Liver (tissue), 9 donors: ENCODE data around the gene THSD7B. TPM values are rescaled to one million over a fixed set of nuclear protein-coding genes. Genes with fewer than 3 reads are reported as not detected.

Source experiments
- DNase-seq: peaks from one replicate; pipeline ENCODE4 v3.0.0-alpha.2; 2017; ENCODE audit warnings: low spot score
- H3K27ac ChIP-seq, 2 donors: one replicate each; pipeline ENCODE4 v1.7.0; 2013; ENCODE audit warnings: inconsistent platforms in 2 of 2, low read length in 2 of 2, control low read depth in 1 of 2, low read depth in 1 of 2, mild to moderate bottlenecking in 1 of 2
- H3K27me3 ChIP-seq, 4 donors: one replicate each; pipeline versions ENCODE4 v1.6.1 to v1.7.0; 2013; ENCODE audit warnings: low read length in 3 of 4, inconsistent platforms in 1 of 4, mild to moderate bottlenecking in 1 of 4, moderate library complexity in 1 of 4; ENCODE audit not compliant: control insufficient read depth in 4 of 4, insufficient read depth in 4 of 4
- H3K36me3 ChIP-seq, 4 donors: one replicate each; pipeline versions ENCODE4 v1.6.1 to v1.7.0; 2013; ENCODE audit warnings: low read length in 3 of 4, mild to moderate bottlenecking in 3 of 4, low read depth in 1 of 4, moderate library complexity in 1 of 4; ENCODE audit not compliant: control insufficient read depth in 4 of 4, insufficient read depth in 3 of 4
- H3K4me1 ChIP-seq, 4 donors: one replicate each; pipeline versions ENCODE4 v1.6.1 to v1.7.0; 2013; ENCODE audit warnings: low read length in 3 of 4, mild to moderate bottlenecking in 3 of 4, moderate library complexity in 1 of 4; ENCODE audit not compliant: control insufficient read depth in 4 of 4, insufficient read depth in 4 of 4
- H3K4me3 ChIP-seq, 3 donors: one replicate each; pipeline versions ENCODE4 v1.6.1 to v1.7.0; 2013; ENCODE audit warnings: low read length in 3 of 3, control low read depth in 1 of 3, low read depth in 1 of 3, mild to moderate bottlenecking in 1 of 3
- H3K9ac ChIP-seq, 2 donors: one replicate each; pipeline ENCODE4 v1.7.0; 2013; ENCODE audit warnings: low read length in 2 of 2, mild to moderate bottlenecking in 2 of 2, moderate library complexity in 2 of 2, control low read depth in 1 of 2, low read depth in 1 of 2
- H3K9me3 ChIP-seq, 4 donors: one replicate each; pipeline versions ENCODE4 v1.6.1 to v1.7.0; 2013; ENCODE audit warnings: low read length in 3 of 4; ENCODE audit not compliant: control insufficient read depth in 4 of 4
- ATF3 ChIP-seq: IDR thresholded peaks from 2 replicates; pipeline ENCODE4 v1.6.1; 2016; ENCODE audit warnings: antibody characterized with exemption
- CTCF ChIP-seq: fragments of 150-350 bp; IDR thresholded peaks from 2 replicates; pipeline ENCODE4 v1.5.1; 2017; ENCODE audit warnings: improper control_type of control experiment, low read depth, low read length; ENCODE audit not compliant: missing input control
- FOXA1 ChIP-seq: IDR thresholded peaks from 2 replicates; pipeline ENCODE4 v1.6.1; 2016; ENCODE audit warnings: antibody characterized with exemption
- FOXA2 ChIP-seq: IDR thresholded peaks from 2 replicates; pipeline ENCODE4 v1.6.1; 2016; ENCODE audit warnings: antibody characterized with exemption
- HNF4G ChIP-seq: IDR thresholded peaks from 2 replicates; pipeline ENCODE4 v1.6.1; 2016; ENCODE audit warnings: antibody characterized with exemption
- JUND ChIP-seq, 2 donors: IDR thresholded peaks; 2 replicates each; pipeline ENCODE4 v1.6.1; 2016; ENCODE audit warnings: antibody characterized with exemption in 2 of 2
- MAX ChIP-seq: IDR thresholded peaks from 2 replicates; pipeline ENCODE4 v1.6.1; 2016; ENCODE audit warnings: antibody characterized with exemption
- NR2F2 ChIP-seq: IDR thresholded peaks from 2 replicates; pipeline ENCODE4 v1.6.1; 2016; ENCODE audit warnings: antibody characterized with exemption
- RXRA ChIP-seq, 2 donors: IDR thresholded peaks; 2 replicates each; pipeline ENCODE4 v1.6.1; 2017 to 2018; ENCODE audit warnings: antibody characterized with exemption in 2 of 2, mild to moderate bottlenecking in 1 of 2
- SP1 ChIP-seq: IDR thresholded peaks from 2 replicates; pipeline ENCODE4 v1.6.1; 2018; ENCODE audit warnings: antibody characterized with exemption, mild to moderate bottlenecking
- TAF1 ChIP-seq: conservative IDR thresholded peaks from 2 replicates; pipeline ENCODE4 v1.6.1; 2016; ENCODE audit warnings: antibody characterized with exemption, mild to moderate bottlenecking
- YY1 ChIP-seq: IDR thresholded peaks from 2 replicates; pipeline ENCODE4 v1.6.1; 2016; ENCODE audit warnings: antibody characterized with exemption, mild to moderate bottlenecking
- ZBTB33 ChIP-seq: IDR thresholded peaks from 2 replicates; pipeline ENCODE4 v1.6.1; 2016; ENCODE audit warnings: antibody characterized with exemption
- WGBS: extraction: QIAGEN DNeasy Blood & Tissue Kit; methylation state at CpG from one replicate; pipeline ENCODE4 v1.1.7; 2013; 5-methylcytosine and 5-hydroxymethylcytosine counted together
- polyA plus RNA-seq, 2 donors: library from polyadenylated mRNA; stranded (reverse) in 1 of 2; unstranded in 1 of 2; fragments of 200-250 nt in 1 of 2; fragments of >200 nt in 1 of 2; fragmentation: Nextera tagmentation in 1 of 2; extraction: Ambion mirVana in 1 of 2; gene quantifications; one replicate each; pipeline versions ENCODE4 v1.2.1 to v1.2.3, GENCODE V29; 2013 to 2015
- total RNA-seq, 2 donors: library from RNA; depleted of rRNA; stranded (reverse); fragments of >200 nt; gene quantifications; one replicate each; pipeline ENCODE4 v1.2.3, GENCODE V29; 2014
- donor health status: healthy.
- donor health status: healthy.
- donor health status: healthy.
- donor health status: healthy.
- donor health status: healthy.

Gene THSD7B
- total and polyA plus RNA-seq, 4 donors: 0.01 to 0.75 (median 0.42) TPM; not detected in 1

GRCh38 chr2:137677466-137677865 is 912.1 kb downstream of the THSD7B start:
- DNase-seq: no peak
- H3K9ac ChIP-seq: no peak overlapping the region
- H3K9me3 ChIP-seq: no peaks in the 10 kb centered on the region
- no peak for TF ChIP-seq HNF4G
- H3K4me3 ChIP-seq: no peak overlapping the region
- H3K27me3 ChIP-seq: no peaks in the 10 kb centered on the region
- WGBS: 80% methylated on average over 1 of the region's 1 CpG
- H3K4me1 ChIP-seq: no peaks in the 10 kb centered on the region
- H3K36me3 ChIP-seq: no peaks in the 10 kb centered on the region
- no peak overlapping the region for H3K27ac ChIP-seq

GRCh38 chr2:137689549-137689948 is 924.2 kb downstream of the THSD7B start:
- H3K4me1 ChIP-seq: no peaks in the 10 kb centered on the region
- no peak for TF ChIP-seq FOXA2
- TF ChIP-seq RXRA (IDR thresholded peaks at IDR 0.05): no peak
- TF ChIP-seq NR2F2: no peak
- no peak for TF ChIP-seq JUND (IDR thresholded peaks at IDR 0.05)
- TF ChIP-seq SP1: no peak
- no peak for TF ChIP-seq HNF4G
- TF ChIP-seq MAX: no peak
- 62% methylated on average over 1 of the region's 1 CpG for WGBS
- H3K27ac ChIP-seq: no peak overlapping the region
- H3K4me3 ChIP-seq: no peak overlapping the region
- no peak overlapping the region for H3K9ac ChIP-seq
- no peak for DNase-seq
- no peaks in the 10 kb centered on the region for H3K9me3 ChIP-seq
- no peaks in the 10 kb centered on the region for H3K27me3 ChIP-seq
- no peaks in the 10 kb centered on the region for H3K36me3 ChIP-seq

GRCh38 chr2:137693534-137693933 is 928.2 kb downstream of the THSD7B start:
- no peak for DNase-seq
- 26% methylated on average over 2 of the region's 2 CpGs for WGBS
- H3K9me3 ChIP-seq: no peaks in the 10 kb centered on the region
- no peaks in the 10 kb centered on the region for H3K36me3 ChIP-seq
- H3K4me3 ChIP-seq: no peak overlapping the region
- no peak for TF ChIP-seq ZBTB33
- TF ChIP-seq FOXA2: no peak
- TF ChIP-seq ATF3: no peak
- no peaks in the 10 kb centered on the region for H3K4me1 ChIP-seq
- H3K27ac ChIP-seq: no peak overlapping the region
- no peak overlapping the region for H3K9ac ChIP-seq
- H3K27me3 ChIP-seq: no peaks in the 10 kb centered on the region

GRCh38 chr2:137696916-137697315 is 931.6 kb downstream of the THSD7B start:
- 79% methylated on average over 1 of the region's 1 CpG for WGBS
- H3K9me3 ChIP-seq: peaks cover 0 to 1% (median 0%) of the 10 kb centered on the region in 4 donors
- H3K36me3 ChIP-seq: no peaks in the 10 kb centered on the region
- DNase-seq: no peak
- no peak overlapping the region for H3K9ac ChIP-seq
- H3K27me3 ChIP-seq: no peaks in the 10 kb centered on the region
- no peaks in the 10 kb centered on the region for H3K4me1 ChIP-seq
- H3K4me3 ChIP-seq: no peak overlapping the region
- H3K27ac ChIP-seq: no peak overlapping the region
- TF ChIP-seq MAX (no peak), FOXA2 (no peak), ZBTB33 (no peak), SP1 (no peak), YY1 (no peak), TAF1 (no peak), FOXA1 (no peak), ATF3 (no peak), CTCF (no peak), HNF4G (no peak)
